EH (cell line): ENCODE data around the gene MTRF1L.

Experiments used
- DNase-seq: peaks from one replicate; pipeline ENCODE4 v3.0.0-alpha.2; 2015; ENCODE audit warnings: low read depth

Gene MTRF1L

GRCh38 chr6:153002613-153003365 lies at the start of gene MTRF1L:
TSS of gene MTRF1L (minus strand) at chr6:153002709. CDS start at chr6:153002685, 24 bp downstream.
- peak; percentile 97 for DNase-seq

GRCh38 chr6:153051801-153052200 lies 49.3 kb upstream of the MTRF1L start:
- no peak for DNase-seq

- no peak for DNase-seq
Measured at GRCh38 chr6:153048631-153049030, 46.1 kb upstream of the MTRF1L start.

- DNase-seq, result no peak
Measured at GRCh38 chr6:153047386-153047785, 44.9 kb upstream of the MTRF1L start.

- DNase-seq, result no peak
Measured at GRCh38 chr6:153045271-153045670, 42.8 kb upstream of the MTRF1L start.

- DNase-seq, result no peak
Measured at GRCh38 chr6:153044295-153044694, 41.8 kb upstream of the MTRF1L start.

GRCh38 chr6:153043719-153044118 lies 41.2 kb upstream of the MTRF1L start:
- DNase-seq, result no peak

GRCh38 chr6:153038378-153039057 lies 36.0 kb upstream of the MTRF1L start:
- DNase-seq, result no peak

- DNase-seq, result no peak
Measured at GRCh38 chr6:153034139-153034538, 31.6 kb upstream of the MTRF1L start.

- DNase-seq, result peak; percentile 53
Measured at GRCh38 chr6:153032255-153032882, 29.9 kb upstream of the MTRF1L start.

- peak; percentile 24 for DNase-seq
Measured at GRCh38 chr6:153031335-153031955, 28.9 kb upstream of the MTRF1L start.

- no peak for DNase-seq
Measured at GRCh38 chr6:153028963-153029362, 26.5 kb upstream of the MTRF1L start.

- DNase-seq, result peak; percentile 44
Measured at GRCh38 chr6:153028286-153028685, 25.8 kb upstream of the MTRF1L start.

- no peak for DNase-seq
Measured at GRCh38 chr6:153027480-153027879, 25.0 kb upstream of the MTRF1L start.

- DNase-seq, result no peak
Measured at GRCh38 chr6:153024709-153025017, 22.2 kb upstream of the MTRF1L start.

- peak; percentile 62 for DNase-seq
Measured at GRCh38 chr6:153023977-153024708, 21.6 kb upstream of the MTRF1L start.

GRCh38 chr6:153018355-153018754 lies 15.8 kb upstream of the MTRF1L start:
- no peak for DNase-seq

GRCh38 chr6:153016846-153017245 lies 14.3 kb upstream of the MTRF1L start:
- DNase-seq, result no peak

GRCh38 chr6:153015094-153015640 lies 12.7 kb upstream of the MTRF1L start:
- DNase-seq, result no peak

- no peak for DNase-seq
Measured at GRCh38 chr6:153013438-153013837, 10.9 kb upstream of the MTRF1L start.

- DNase-seq, result no peak
Measured at GRCh38 chr6:153012856-153013255, 10.3 kb upstream of the MTRF1L start.

GRCh38 chr6:153003366-153003690 lies 819 bp upstream of the MTRF1L start:
- no peak for DNase-seq
